ENCODE measurements around the gene TRAF4.

DNA sequence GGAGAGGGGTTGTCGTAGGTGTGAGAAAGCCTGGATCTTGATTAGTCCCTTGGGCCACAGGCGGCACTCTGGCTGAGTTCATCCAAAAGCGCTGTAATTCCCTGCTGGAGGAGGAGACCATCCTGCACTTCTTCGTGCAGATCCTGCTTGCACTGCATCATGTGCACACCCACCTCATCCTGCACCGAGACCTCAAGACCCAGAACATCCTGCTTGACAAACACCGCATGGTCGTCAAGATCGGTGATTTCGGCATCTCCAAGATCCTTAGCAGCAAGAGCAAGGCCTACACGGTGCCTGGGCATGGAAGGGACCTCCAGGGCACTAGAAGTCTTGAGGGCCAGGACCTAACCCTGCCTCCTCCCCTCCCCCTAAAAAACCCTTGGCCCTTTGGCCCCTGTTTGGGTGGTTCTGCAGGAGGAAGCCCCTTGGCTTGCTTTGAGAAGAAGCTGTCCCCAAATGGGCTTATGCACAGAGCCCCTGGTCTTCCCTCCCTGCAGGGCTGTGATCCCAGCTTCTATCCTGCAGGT, 9.0 kb upstream of the TRAF4 start:
- TF ChIP-seq, protein P1, sequence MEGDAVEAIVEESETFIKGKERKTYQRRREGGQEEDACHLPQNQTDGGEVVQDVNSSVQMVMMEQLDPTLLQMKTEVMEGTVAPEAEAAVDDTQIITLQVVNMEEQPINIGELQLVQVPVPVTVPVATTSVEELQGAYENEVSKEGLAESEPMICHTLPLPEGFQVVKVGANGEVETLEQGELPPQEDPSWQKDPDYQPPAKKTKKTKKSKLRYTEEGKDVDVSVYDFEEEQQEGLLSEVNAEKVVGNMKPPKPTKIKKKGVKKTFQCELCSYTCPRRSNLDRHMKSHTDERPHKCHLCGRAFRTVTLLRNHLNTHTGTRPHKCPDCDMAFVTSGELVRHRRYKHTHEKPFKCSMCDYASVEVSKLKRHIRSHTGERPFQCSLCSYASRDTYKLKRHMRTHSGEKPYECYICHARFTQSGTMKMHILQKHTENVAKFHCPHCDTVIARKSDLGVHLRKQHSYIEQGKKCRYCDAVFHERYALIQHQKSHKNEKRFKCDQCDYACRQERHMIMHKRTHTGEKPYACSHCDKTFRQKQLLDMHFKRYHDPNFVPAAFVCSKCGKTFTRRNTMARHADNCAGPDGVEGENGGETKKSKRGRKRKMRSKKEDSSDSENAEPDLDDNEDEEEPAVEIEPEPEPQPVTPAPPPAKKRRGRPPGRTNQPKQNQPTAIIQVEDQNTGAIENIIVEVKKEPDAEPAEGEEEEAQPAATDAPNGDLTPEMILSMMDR (conservative IDR thresholded peaks at IDR 0.05; ENCODE audit: low read depth, low read length), result no peak
- TF ChIP-seq EZH2 (IDR thresholded peaks at IDR 0.05; ENCODE audit: low read length, unreplicated experiment) (no peak), EZH2phosphoT487 (IDR thresholded peaks at IDR 0.05; ENCODE audit: borderline replicate concordance, low read length) (no peak)

Measured in PC-3 (cell line).